ENCODE measurements around the gene XPR1.

DNA sequence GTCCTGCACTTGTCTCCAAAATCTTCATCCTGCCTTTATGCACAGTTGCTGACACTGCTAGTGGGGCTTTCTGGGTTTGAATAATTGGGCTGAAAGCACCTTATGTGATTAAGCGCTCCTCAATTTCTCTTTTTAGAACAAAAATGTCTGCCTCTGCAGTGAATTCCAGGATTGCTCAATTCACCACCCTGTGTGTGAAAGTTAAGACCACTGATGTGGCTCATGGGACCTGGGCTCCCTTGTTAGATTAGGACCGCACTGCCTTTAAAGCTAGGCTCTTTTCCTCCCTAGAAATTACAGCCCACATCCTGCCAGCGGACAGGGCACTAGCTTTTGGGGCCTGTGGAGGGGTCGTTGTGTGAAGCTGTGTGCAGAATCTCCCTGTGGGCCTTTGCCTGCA lies 299.7 kb downstream of the XPR1 start:
- TF ChIP-seq, protein P1, sequence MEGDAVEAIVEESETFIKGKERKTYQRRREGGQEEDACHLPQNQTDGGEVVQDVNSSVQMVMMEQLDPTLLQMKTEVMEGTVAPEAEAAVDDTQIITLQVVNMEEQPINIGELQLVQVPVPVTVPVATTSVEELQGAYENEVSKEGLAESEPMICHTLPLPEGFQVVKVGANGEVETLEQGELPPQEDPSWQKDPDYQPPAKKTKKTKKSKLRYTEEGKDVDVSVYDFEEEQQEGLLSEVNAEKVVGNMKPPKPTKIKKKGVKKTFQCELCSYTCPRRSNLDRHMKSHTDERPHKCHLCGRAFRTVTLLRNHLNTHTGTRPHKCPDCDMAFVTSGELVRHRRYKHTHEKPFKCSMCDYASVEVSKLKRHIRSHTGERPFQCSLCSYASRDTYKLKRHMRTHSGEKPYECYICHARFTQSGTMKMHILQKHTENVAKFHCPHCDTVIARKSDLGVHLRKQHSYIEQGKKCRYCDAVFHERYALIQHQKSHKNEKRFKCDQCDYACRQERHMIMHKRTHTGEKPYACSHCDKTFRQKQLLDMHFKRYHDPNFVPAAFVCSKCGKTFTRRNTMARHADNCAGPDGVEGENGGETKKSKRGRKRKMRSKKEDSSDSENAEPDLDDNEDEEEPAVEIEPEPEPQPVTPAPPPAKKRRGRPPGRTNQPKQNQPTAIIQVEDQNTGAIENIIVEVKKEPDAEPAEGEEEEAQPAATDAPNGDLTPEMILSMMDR (IDR thresholded peaks at IDR 0.05), result no peak
- TF ChIP-seq POLR2A (IDR thresholded peaks at IDR 0.05), result no peak
